ENCODE results near the gene BRWD1.
A peak's percentile ranks its signal among the peaks of the same experiment; 100 is the strongest.

The BRWD1 gene

GRCh38 chr21:39326607-39327307, 13.3 kb upstream of the BRWD1 start:
- DNase-seq, result no peak

GRCh38 chr21:39325458-39325857, 12.0 kb upstream of the BRWD1 start:
- no peak for DNase-seq

- DNase-seq, result no peak
These were observed 8.0 kb upstream of the BRWD1 start for GRCh38 chr21:39321424-39321823.

GRCh38 chr21:39319814-39320332, 6.4 kb upstream of the BRWD1 start:
- no peak for DNase-seq

- no peak for DNase-seq
These were observed 5.9 kb upstream of the BRWD1 start for GRCh38 chr21:39319251-39319756.

GRCh38 chr21:39318091-39318959, 4.9 kb upstream of the BRWD1 start:
- DNase-seq, result no peak

GRCh38 chr21:39317134-39318090, 4.0 kb upstream of the BRWD1 start:
- no peak for DNase-seq

GRCh38 chr21:39316729-39317128, 3.3 kb upstream of the BRWD1 start:
- DNase-seq, result no peak

GRCh38 chr21:39315603-39316445, 2.4 kb upstream of the BRWD1 start:
- DNase-seq, result no peak

- peak; percentile 32 for DNase-seq
These were observed 953 bp upstream of the BRWD1 start for GRCh38 chr21:39314143-39315027.

GRCh38 chr21:39313042-39313570, 326 bp downstream of the BRWD1 start:
- peak; percentile 13 for DNase-seq

GRCh38 chr21:39312112-39313041, 1.1 kb downstream of the BRWD1 start:
- DNase-seq, result peak; percentile 95

GRCh38 chr21:39311164-39311563, 2.3 kb downstream of the BRWD1 start:
- DNase-seq, result no peak

GRCh38 chr21:39307466-39307865, 6.0 kb downstream of the BRWD1 start:
- DNase-seq, result no peak

- DNase-seq, result no peak
These were observed 12.8 kb downstream of the BRWD1 start for GRCh38 chr21:39300587-39300986.

GRCh38 chr21:39296891-39297290, 16.5 kb downstream of the BRWD1 start:
- DNase-seq, result no peak

- DNase-seq, result no peak
These were observed 24.4 kb downstream of the BRWD1 start for GRCh38 chr21:39288987-39289386.

- DNase-seq, result no peak
These were observed 30.5 kb downstream of the BRWD1 start for GRCh38 chr21:39282911-39283310.

- no peak for DNase-seq
These were observed 31.6 kb downstream of the BRWD1 start for GRCh38 chr21:39281853-39282252.

All from stimulated activated CD4-positive, alpha-beta T cell treated with anti-CD3 and anti-CD28 coated beads, Interleukin-12 subunit alpha, Interleukin-12 subunit beta, amount 100 ng/mL, for 4 hours (primary cell).